Rectal smooth muscle tissue (tissue), 1 donor: ENCODE data around the gene USP32.

Experiments
- H3K27ac ChIP-seq: one replicate; pipeline ENCODE4 v1.7.0; 2013; ENCODE audit warnings: low read depth, low read length, inconsistent platforms
- H3K27me3 ChIP-seq: one replicate; pipeline ENCODE4 v1.7.0; 2013; ENCODE audit warnings: low read length; ENCODE audit not compliant: control insufficient read depth, insufficient read depth
- H3K36me3 ChIP-seq: one replicate; pipeline ENCODE4 v1.7.0; 2013; ENCODE audit warnings: low read length; ENCODE audit not compliant: control insufficient read depth, insufficient read depth
- H3K4me1 ChIP-seq: one replicate; pipeline ENCODE4 v1.7.0; 2013; ENCODE audit warnings: low read length; ENCODE audit not compliant: control insufficient read depth, insufficient read depth
- H3K4me3 ChIP-seq: one replicate; pipeline ENCODE4 v1.7.0; 2013; ENCODE audit warnings: low read length
- H3K9ac ChIP-seq: one replicate; pipeline ENCODE4 v1.7.0; 2013; ENCODE audit warnings: low read length

Gene USP32

DNA sequence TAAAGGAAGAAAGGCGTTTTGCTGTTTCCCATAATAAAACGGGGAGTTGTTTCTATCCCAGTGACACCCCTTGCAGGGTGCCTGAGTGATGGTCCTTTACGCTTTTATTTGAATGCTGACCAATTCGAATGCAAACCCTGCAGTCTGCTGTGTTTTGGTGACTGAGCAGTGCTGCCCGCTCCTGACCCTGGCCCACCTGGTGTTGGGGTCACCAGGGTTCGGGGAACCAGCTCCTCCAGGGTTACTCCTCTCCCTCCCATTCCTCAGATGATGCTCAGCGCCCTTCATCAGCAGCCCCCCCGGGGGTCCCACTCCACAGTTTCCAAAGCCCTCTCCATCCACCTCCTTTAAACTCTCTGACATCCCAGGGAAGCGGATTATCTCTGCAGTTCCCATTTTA lies 236.1 kb downstream of the USP32 start:
- Histone ChIP-seq H3K4me3 (no peak overlapping the region), H3K27me3 (peaks cover 12% of the 10 kb centered on the region), H3K4me1 (no peaks in the 10 kb centered on the region), H3K27ac (no peak overlapping the region), H3K9ac (no peak overlapping the region), H3K36me3 (no peaks in the 10 kb centered on the region)

DNA sequence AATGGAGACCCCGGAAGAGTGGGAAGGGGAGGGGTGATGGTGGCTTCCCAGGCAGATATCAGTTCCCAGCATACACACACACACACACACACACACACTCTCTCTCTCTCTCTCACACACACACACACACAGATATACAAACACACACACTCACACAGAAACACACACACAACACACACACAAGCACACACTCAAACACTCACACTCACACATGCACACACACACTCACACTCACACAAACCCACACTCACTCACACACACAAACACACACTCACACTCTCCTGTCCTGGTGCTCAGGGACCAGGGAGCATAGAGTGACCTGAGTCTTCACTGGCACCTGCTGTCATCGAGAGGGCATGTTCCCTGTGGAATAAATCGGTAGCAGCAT lies 236.5 kb downstream of the USP32 start:
- H3K27me3 ChIP-seq, result peaks cover 15% of the 10 kb centered on the region
- no peak overlapping the region for H3K4me3 ChIP-seq
- no peak overlapping the region for H3K9ac ChIP-seq
- no peaks in the 10 kb centered on the region for H3K36me3 ChIP-seq
- H3K4me1 ChIP-seq, result no peaks in the 10 kb centered on the region
- H3K27ac ChIP-seq, result no peak overlapping the region

DNA sequence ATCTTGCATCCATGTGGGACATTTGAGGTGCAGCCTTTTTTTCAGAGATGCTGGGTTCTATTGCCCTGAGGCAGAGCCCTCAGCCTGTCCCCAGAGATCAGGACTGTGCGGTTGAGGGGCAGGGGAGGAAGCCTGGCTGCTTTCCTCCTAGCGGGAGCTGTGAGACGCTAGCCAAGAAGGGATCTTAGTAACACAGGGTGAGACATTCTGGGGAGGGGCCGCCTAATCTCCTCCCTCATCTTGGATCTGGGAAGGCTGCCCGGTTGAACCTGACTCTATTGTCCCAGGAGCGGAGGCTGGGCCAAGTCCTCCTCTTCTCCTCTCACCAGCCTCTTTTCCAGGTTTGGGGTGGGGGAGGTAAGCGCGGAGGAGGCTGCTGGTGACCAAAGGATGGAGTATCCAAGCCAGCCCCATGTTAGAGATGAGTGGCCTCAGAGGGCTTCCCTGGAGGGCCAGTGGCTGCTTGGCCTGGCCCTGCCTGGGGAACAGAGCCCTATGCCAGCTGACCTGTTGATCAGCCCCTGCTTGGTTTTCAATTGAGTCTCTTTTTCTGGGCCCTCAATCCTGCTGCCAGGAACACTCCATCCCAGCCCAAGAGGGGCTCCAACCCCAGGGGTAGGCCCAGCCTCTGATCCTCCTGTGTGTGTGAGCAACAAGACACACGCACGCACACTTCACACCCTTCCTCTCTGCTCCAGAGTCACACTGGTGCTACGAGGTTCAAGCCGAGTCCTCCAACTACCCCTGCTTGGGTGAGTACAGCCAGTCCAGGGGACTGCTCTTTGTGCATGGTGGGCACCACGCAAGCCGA lies 237.1 kb downstream of the USP32 start:
- no peak overlapping the region for H3K4me3 ChIP-seq
- H3K9ac ChIP-seq, result no peak overlapping the region
- no peak overlapping the region for H3K27ac ChIP-seq
- H3K27me3 ChIP-seq, result peaks cover 18% of the 10 kb centered on the region
- no peaks in the 10 kb centered on the region for H3K4me1 ChIP-seq
- no peaks in the 10 kb centered on the region for H3K36me3 ChIP-seq

DNA sequence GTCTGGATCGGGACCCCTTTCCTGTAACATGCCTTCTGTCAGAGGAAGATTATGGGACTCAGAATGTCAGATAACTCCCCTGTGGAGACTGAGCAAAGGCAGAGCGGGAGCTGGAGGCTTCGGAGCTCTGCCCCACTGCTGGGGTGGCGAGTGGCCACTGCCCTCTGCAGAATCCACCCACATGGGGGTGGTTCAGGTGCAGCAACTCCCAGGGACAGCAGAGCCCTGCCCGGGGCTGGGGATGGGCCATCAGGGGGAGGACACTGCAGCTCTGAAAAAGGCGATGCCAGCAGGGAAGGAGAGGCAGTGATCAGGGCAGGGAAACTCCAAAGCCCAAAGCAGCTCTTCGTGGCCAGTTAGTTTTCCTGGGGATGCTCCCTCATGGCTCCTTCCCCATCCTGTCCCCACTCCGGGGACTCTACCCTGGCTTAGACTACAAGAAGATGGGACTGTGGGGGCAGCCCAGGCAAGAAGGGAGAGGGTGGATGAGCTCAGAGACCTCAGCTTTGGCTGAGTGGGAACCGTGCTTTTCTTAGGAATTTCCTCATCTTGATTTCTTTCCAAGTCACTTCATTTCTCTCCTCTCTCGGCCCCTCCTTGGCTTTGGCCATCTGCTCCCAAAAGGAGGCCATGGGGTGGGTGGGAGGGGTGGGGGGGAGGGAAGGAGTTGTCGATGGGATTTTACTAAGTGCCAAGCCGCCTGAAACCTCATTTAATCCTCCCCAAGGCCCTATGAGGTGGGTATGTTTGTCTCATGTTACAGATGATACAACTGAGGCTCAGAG lies 238.1 kb downstream of the USP32 start:
- no peak overlapping the region for H3K27ac ChIP-seq
- no peaks in the 10 kb centered on the region for H3K4me1 ChIP-seq
- no peak overlapping the region for H3K9ac ChIP-seq
- H3K4me3 ChIP-seq, result no peak overlapping the region
- peaks cover 22% of the 10 kb centered on the region for H3K27me3 ChIP-seq
- H3K36me3 ChIP-seq, result no peaks in the 10 kb centered on the region

DNA sequence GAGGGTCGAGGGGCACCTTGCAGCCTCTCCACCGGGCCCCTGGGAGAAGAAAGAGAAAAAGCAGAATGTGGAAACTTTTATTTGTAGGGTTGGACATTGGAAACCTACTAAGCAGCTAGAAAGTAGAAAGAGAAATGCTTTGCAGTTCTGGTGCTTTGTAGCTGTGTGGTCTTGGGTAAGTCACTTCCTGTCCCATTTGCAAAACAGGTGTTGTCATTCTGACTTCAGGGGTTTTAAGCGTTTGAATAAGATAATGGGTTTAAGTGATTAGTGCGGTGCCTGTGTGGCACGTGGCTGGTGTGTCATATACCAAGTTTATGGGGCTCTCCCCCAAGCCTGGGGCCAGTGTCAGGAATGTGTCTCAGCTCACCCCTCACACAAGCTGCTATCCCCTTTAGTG lies 240.6 kb downstream of the USP32 start:
- H3K4me1 ChIP-seq, result no peaks in the 10 kb centered on the region
- H3K4me3 ChIP-seq, result peak overlapping the region; percentile 32
- peaks cover 34% of the 10 kb centered on the region for H3K27me3 ChIP-seq
- H3K9ac ChIP-seq, result no peak overlapping the region
- no peak overlapping the region for H3K27ac ChIP-seq
- no peaks in the 10 kb centered on the region for H3K36me3 ChIP-seq

DNA sequence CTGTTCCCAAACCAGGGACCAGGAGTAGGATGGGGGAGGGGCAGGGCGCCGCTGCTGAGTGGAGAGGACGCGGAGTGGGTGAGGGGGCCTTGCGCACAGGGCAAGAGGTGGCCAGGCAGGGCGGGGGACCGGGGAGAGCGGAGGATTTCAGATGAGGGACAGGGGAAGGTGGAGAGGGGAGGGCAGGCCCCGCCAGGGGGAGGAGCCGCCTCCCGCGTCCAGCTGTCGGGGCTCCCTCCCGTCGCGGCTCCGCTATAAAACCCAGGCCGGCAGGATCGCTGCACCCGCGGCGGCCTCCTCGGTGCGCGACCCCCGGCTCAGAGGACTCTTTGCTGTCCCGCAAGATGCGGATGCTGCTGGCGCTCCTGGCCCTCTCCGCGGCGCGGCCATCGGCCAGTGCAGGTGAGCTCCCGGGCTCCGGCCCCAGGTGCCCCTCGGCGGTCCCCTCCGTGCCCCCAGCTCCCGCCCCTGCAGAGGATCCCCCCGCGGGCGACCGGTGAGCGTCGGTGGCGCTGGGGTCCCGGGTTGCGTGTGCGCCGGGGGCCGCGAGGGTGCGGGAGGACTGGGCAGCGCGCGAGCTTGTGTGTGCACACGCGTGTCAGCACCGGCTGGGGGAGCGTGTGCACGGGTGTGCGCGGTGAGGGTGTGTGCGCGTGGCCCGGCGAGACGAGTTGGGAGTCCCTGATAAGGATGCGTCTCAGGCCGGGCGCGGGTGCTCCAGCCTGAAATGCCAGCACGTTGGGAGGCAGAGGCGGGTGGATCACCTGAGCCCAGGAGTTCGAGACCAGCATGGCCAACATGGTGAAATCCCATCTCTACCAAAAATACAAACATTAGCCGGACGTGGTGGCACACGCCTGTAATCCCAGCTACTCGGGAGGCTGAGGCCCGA lies 242.0 kb downstream of the USP32 start, which contains the start of gene CA4:
Gene CA4, plus strand, starts transcription at position 283 of the 892 bp plus-strand sequence. Its CDS starts 62 bp downstream, at position 345.
- Histone ChIP-seq H3K4me3 (peak within 1 kb of the TSS; percentile 32), H3K4me1 (no peaks in the 10 kb centered on the region), H3K36me3 (no peaks in the 10 kb centered on the region), H3K9ac (no peak within 1 kb of the TSS), H3K27ac (no peak within 1 kb of the TSS), H3K27me3 (peaks cover 43% of the 10 kb centered on the region)

DNA sequence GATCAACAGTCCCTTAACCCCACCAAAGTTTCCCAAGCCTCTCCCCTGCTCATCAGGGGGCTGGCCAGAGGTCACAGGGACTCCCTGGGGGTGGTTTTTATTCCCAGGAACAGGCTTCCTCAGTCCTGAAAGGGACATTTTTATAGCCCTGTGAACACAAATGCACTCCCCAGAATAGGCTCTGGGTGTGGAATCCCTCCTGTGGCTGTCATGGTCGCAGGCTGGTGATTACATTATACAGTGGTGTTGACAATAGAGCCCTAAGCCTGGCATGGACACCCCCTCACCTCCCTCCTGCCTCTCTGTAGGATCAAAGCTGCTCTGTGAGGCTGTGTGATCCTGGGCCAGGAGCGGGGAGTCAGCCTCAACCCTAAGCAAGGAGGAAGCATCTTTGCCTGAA lies 243.6 kb downstream of the USP32 start:
- H3K4me1 ChIP-seq, result no peaks in the 10 kb centered on the region
- H3K27ac ChIP-seq, result no peak overlapping the region
- H3K9ac ChIP-seq, result no peak overlapping the region
- no peak overlapping the region for H3K4me3 ChIP-seq
- H3K36me3 ChIP-seq, result no peaks in the 10 kb centered on the region
- peaks cover 43% of the 10 kb centered on the region for H3K27me3 ChIP-seq

DNA sequence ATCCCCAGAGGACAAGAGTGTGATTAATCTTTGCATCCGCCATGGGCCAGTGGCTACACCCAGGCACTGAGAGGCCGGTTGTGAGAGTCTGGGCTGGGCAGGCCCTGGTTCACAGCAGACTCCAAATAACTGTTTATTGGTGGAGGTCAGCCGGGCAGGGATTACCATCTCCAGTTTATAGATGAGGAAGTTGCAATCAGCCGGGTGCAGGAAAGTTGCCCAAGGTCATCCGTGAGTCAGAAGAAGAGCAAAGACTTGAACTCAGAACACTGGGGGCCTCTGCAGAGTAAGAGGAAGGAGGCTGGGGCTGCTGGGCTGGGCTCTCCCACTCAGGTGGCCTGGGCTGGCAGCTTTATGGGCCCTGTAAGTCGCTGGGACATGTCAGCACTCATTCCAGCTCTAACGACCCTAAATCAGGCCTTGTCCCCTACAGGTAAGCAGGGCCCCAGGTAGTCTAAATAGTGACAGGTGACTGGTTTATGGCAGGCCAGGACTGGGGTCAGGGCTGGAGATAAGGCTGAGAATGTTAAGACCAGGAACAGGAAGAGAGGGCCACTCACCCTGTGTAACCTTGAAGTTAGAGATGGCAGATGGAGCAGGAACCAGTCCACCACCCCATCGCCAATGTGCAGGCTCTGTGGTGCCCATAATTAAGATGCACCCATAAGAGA lies 244.2 kb downstream of the USP32 start:
- no peak overlapping the region for H3K4me3 ChIP-seq
- H3K27me3 ChIP-seq, result peaks cover 46% of the 10 kb centered on the region
- H3K36me3 ChIP-seq, result no peaks in the 10 kb centered on the region
- H3K4me1 ChIP-seq, result no peaks in the 10 kb centered on the region
- H3K9ac ChIP-seq, result no peak overlapping the region
- H3K27ac ChIP-seq, result no peak overlapping the region

DNA sequence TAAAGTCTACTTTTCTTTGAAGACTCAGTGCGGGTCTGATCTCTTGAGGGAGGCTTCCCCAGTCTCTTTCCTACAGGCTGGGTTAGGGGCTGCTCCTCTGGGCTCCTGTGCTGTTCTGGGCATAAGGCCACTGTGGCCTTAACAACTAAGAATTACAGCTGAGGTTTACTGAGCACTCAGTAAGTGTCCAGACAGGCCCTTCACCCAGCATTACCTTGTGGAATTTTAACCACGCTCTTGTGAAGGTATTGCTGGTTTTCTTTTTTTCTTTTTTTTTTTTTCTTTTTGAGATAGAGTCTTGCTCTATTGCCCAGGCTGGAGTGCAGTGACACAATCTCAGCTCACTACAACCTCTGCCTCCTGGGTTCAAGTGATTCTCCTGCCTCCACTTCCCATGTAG lies 245.7 kb downstream of the USP32 start:
- peaks cover 40% of the 10 kb centered on the region for H3K27me3 ChIP-seq
- no peaks in the 10 kb centered on the region for H3K36me3 ChIP-seq
- H3K9ac ChIP-seq, result no peak overlapping the region
- H3K4me3 ChIP-seq, result no peak overlapping the region
- no peak overlapping the region for H3K27ac ChIP-seq
- H3K4me1 ChIP-seq, result no peaks in the 10 kb centered on the region

DNA sequence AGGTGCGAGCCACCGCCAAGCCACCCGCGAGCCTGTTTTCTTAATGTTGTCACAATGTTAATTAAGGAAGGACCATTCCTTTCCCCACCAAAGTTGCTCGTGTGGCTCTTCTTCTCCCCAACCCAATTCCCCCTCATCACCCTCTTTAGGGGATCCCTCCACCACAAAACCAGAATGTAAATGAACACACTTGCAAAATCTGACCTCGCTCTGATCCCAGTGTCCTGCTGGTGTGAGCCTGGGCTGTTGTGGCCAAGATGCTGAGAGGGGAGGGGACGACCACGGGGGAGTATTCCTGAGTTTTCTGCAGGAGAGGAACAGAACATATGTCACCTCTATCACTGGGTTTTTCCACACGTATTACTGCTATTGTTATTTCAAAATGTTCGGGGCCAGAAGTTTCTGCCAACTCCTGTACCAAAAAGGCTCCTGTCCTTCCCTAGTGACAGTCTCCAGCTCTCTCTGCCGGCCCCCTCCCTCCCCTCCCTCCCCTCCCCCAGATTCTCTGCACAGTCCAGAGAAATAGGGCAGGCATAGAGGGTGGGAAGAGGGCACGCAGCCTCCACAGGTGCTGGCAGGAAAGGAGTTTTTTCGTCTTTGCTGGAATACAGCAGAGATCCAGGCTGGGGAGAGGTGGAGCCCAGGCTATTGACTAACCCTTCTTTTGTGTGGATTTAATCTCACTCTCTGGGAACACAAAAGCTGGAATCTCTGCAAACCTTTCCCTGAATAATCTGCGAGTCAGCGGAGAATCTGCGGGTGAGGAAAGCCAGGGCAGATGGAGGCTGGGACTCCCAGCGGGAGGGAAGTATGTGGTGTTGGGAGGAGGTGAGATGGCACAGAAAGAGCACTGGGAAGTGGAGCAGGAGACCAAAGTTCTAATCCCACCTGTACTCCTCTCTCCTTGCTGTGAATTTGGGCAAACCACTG lies 246.7 kb downstream of the USP32 start:
- no peak overlapping the region for H3K4me3 ChIP-seq
- H3K36me3 ChIP-seq, result no peaks in the 10 kb centered on the region
- H3K27ac ChIP-seq, result no peak overlapping the region
- H3K9ac ChIP-seq, result no peak overlapping the region
- no peaks in the 10 kb centered on the region for H3K4me1 ChIP-seq
- H3K27me3 ChIP-seq, result peaks cover 37% of the 10 kb centered on the region

DNA sequence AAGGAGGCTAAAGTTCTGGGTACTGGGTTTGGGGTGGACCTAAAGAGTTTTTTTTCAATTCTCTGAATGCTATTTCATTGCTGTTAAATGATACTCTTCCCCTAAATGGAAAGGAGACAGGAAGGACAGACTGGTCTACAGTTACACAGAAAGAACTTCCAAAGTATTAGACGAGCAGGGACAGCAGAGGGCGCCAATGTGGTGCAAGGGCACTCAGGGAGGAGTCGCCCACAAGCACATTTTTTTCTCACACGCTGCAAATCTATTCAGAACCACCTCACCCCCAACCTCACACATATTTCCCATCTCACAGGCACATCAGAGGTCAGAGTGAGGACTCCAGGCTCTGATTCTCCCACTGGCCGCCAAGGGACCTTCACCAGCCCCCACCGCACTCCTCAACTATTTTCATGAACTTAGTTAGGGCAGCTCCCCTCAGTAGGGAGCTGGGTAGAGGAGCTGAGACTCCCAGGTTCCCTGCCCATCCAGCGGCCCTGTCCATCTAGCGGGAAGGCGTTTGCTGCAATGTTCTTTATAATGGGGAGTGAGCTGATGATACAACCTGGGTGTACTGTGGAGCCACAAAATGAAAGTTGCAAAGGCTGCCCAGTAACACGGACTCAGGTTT lies 248.9 kb downstream of the USP32 start:
- Histone ChIP-seq H3K27me3 (peaks cover 38% of the 10 kb centered on the region), H3K36me3 (no peaks in the 10 kb centered on the region), H3K27ac (no peak overlapping the region), H3K4me1 (no peaks in the 10 kb centered on the region), H3K4me3 (peak overlapping the region; percentile 34), H3K9ac (no peak overlapping the region)
